Activated CD4-positive, alpha-beta T cell treated with anti-CD3 and anti-CD28 coated beads, Interleukin-2, amount 50 U/mL, for 24 hours (primary cell): ENCODE data around the gene TFAP2D.

ENCODE experiments used
- DNase-seq, 2 donors: peaks; one replicate each; pipeline ENCODE4 v3.0.0-alpha.2; 2020; ENCODE audit warnings: low read depth in 1 of 2, low spot score in 1 of 2

The TFAP2D gene

GRCh38 chr6:50713226-50713625 lies at the start of gene TFAP2D:
TSS of gene TFAP2D (plus strand) at chr6:50713526. CDS start at chr6:50714056, 530 bp downstream.
- no peak for DNase-seq

GRCh38 chr6:50663806-50664205 lies 49.5 kb upstream of the TFAP2D start:
- DNase-seq = no peak

GRCh38 chr6:50666089-50666488 lies 47.2 kb upstream of the TFAP2D start:
- no peak for DNase-seq

DNA sequence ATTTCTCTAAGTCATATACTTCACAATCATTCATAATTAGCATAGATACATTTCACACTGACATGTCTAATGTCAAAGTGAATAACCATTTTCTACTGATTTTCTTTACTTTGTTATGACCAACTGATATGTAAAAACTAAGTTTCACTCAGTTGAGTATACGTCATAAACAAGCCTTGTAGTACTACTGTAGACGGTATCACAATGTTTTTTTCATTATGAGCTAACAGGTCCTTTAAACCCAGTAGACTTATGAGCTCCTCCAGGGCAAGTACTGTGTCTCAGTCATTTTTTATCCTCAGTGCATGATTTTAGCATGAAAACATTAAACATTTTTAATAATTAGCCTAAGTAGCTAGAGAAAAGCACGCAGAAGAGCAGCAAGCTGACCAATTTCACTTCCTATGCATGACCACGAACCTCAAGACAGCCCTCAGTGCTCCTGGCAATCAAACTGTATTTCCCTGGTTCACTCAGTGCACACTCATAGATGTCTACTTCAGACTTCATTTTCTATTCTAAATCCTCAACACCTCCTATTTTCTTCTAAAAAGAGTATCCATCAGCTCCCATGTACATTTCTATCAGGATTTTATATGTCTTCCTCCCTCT lies 32.0 kb upstream of the TFAP2D start:
- DNase-seq = no peak

GRCh38 chr6:50689210-50689609 lies 24.1 kb upstream of the TFAP2D start:
- no peak for DNase-seq

GRCh38 chr6:50691814-50692495 lies 21.4 kb upstream of the TFAP2D start:
- no peak for DNase-seq

- no peak for DNase-seq
Observed at GRCh38 chr6:50698546-50698945, 14.8 kb upstream of the TFAP2D start.

DNA sequence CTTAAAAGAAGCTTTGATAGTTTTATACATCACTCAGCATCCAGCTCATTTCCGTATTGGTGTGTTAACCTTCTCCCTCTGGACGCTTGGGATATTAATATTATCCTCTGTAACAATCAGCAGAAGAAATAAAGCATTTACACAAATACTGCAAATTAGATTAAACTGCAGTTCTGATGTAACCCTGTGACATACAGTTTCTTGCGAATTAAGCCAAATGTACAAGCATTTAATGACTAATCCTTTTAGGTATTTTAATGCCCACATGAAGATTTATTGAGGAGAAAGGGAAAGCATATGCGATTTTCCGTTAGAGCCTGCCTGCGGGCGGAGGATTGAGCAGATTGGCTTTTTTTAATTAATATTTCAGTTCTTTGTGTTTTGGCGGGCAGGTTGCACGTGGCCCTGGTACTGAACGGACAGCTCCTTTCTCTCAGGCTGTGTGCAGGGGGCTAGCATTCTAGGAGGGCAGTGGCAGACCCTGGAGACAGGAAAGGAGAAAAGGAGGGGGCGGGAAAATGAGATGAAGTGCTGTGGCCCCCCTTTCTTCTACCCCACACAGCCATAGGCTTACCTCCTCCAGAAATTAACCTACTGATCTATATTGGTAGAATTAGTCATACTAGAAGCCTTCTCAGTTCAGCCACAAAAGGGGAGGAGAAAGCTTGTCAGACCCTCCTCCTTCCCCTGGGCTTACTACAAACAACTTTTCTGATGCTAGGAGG lies 14.1 kb upstream of the TFAP2D start:
- DNase-seq = no peak

DNA sequence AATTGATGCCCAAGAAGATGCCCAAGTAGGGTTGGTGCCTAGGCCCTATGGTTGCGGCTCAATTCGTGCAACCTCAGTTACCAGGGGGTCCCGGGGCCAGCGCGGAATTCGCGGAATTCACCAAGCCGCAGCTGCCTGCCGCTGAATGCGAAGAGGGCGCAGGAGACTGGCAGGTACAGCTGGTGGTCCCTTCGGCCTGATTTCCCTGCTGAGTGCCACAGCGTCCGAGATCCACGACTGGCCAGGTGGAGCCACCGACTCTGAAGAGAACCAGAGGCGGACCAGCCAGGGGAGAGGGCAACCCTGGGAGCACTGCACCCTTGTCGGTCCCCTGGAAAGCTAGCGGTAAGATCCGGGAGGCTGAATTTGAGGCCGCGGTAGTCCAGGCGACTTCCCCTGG lies 6.8 kb upstream of the TFAP2D start:
- no peak for DNase-seq

DNA sequence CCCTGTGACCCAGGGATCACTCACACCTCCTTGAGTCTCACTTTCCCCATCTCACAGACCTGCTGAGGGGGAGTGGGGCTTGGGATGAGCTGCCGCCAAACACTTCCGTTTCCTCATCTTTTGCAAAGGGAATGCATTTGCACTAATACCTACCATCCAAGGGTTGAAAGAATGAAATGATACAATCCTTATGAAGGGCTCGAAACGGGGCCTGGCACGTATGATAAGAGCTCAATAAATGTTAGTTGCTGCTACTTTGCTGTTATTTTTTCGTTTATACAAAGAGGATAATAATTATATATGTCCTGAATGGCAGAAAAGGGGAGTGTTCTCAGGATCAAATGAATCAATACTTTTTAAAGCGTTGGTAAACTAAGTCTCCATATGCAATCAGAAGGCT lies 6.1 kb upstream of the TFAP2D start:
- no peak for DNase-seq

GRCh38 chr6:50707652-50708300 lies 5.5 kb upstream of the TFAP2D start:
- no peak for DNase-seq

- DNase-seq = no peak
Observed at GRCh38 chr6:50708664-50709365, 4.5 kb upstream of the TFAP2D start.

DNA sequence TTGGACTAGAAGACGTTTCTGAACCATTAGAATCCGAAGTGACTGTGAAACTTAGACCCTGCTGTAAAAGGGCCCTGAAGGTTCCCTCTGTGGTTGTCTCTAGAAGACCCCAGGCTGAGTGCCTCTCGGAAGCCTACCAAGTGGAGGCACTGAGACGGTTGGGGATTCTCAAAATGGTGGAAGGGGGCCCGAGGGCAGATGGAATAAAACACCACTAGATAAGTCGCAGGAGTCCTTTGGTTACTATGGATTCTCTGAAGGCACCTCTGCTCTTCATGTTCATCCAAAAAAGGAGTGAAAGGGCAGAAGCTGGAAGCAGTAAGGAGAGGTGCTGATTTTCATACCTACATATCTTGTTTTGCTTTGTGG lies 4.0 kb upstream of the TFAP2D start:
- no peak for DNase-seq

- DNase-seq = no peak
Observed at GRCh38 chr6:50711686-50712085, 1.6 kb upstream of the TFAP2D start.

GRCh38 chr6:50712291-50712690 lies 1.0 kb upstream of the TFAP2D start:
- no peak for DNase-seq

- DNase-seq = no peak
Observed at GRCh38 chr6:50713977-50714486, 706 bp downstream of the TFAP2D start.

GRCh38 chr6:50714487-50715379 lies 1.4 kb downstream of the TFAP2D start:
- no peak for DNase-seq

- DNase-seq = no peak
Observed at GRCh38 chr6:50716899-50717509, 3.7 kb downstream of the TFAP2D start.

- DNase-seq = no peak
Observed at GRCh38 chr6:50717734-50718457, 4.6 kb downstream of the TFAP2D start.
